K562 (cell line): ENCODE data around the gene IQSEC3. TPM values are rescaled to one million over a fixed set of nuclear protein-coding genes. Genes with fewer than 3 reads are reported as not detected.

Experiments used
- ATAC-seq: fragments of 200-7000 bp; cut with Tn5 transposase; 3 replicates; pipeline ENCODE4 v1.9.1; 2020; ENCODE audit warnings: moderate library complexity
- BruUV-seq: library from RNA; stranded (reverse); fragments of 400-500 nt; replicated peaks from 2 replicates; lab custom pipeline; 2021; lab: Mats Ljungman, UMichigan
- CTCF ChIA-PET: fragments of 300-600 bp; formaldehyde crosslinking; extraction: SDS; loops from one replicate; lab custom pipeline; 2021; ENCODE audit warnings: low intra/inter-chr PET ratio; lab: Yijun Ruan, JAX
- POLR2A ChIA-PET: fragments of 300-600, 350-650 bp; sonication (Branson Sonifier 250); formaldehyde crosslinking; extraction: SDS; loops from one replicate; lab custom pipeline; 2021; ENCODE audit warnings: antibody characterized with exemption, inconsistent platforms; lab: Yijun Ruan, JAX
- DNase-seq, 4 experiments: peaks; one replicate each; pipeline versions ENCODE4 v3.0.0 to v3.0.0-alpha.2; 2011 to 2018; ENCODE audit warnings: low spot score in 3 of 4, mixed read lengths in 3 of 4; ENCODE audit errors: extremely low read depth in 1 of 4
- FAIRE-seq: peaks from 2 replicates; lab custom pipeline; 2011; peaks lifted over from hg19 to GRCh38; lab: Jason Lieb, UNC
- H2AFZ ChIP-seq: 2 replicates; pipeline ENCODE4 v1.6.0; 2011; ENCODE audit warnings: low read depth, low read length, control low read depth, inconsistent platforms
- H3K27ac ChIP-seq: fragments of 200-600 bp; 3 replicates; pipeline ENCODE4 v1.8.0; 2011; ENCODE audit warnings: low read depth, mild to moderate bottlenecking, control low read depth, inconsistent platforms, low read length, moderate library complexity, mixed read lengths; ENCODE audit errors: extremely low read depth
- H3K27me3 ChIP-seq, 2 experiments: fragments of 300-600 bp in 1 of 2; 2 replicates in 1 of 2; 3 replicates in 1 of 2; pipeline versions ENCODE4 v1.6.0 to v1.8.0; 2011; ENCODE audit warnings: inconsistent platforms in 2 of 2, low read length in 2 of 2, mild to moderate bottlenecking in 1 of 2, mixed read lengths in 1 of 2, moderate library complexity in 1 of 2; ENCODE audit not compliant: control insufficient read depth in 2 of 2, insufficient read depth in 2 of 2
- H3K36me3 ChIP-seq: fragments of 300-600 bp; 3 replicates; pipeline ENCODE4 v1.8.0; 2011; ENCODE audit warnings: mild to moderate bottlenecking, low read length, inconsistent platforms; ENCODE audit not compliant: control insufficient read depth, insufficient read depth
- H3K4me1 ChIP-seq, 2 experiments: fragments of 200-600 bp in 1 of 2; replicated peaks in 1 of 2; 2 replicates in 1 of 2; 3 replicates in 1 of 2; pipeline versions ENCODE4 v1.5.1 to v1.8.0; 2011; ENCODE audit warnings: inconsistent platforms in 2 of 2, low read length in 2 of 2, mild to moderate bottlenecking in 1 of 2, mixed read lengths in 1 of 2, moderate library complexity in 1 of 2; ENCODE audit not compliant: control insufficient read depth in 2 of 2, insufficient read depth in 2 of 2
- H3K4me2 ChIP-seq: 2 replicates; pipeline ENCODE4 v1.6.1; 2011; ENCODE audit warnings: low read length, control low read depth, inconsistent platforms, mixed read lengths; ENCODE audit not compliant: insufficient read depth
- H3K4me3 ChIP-seq: fragments of 200-600 bp; sonication (generic), shearing (Covaris generic); 2 replicates; pipeline ENCODE4 v1.5.1; 2016; ENCODE audit warnings: control low read depth, inconsistent platforms
- H3K79me2 ChIP-seq: fragments of 200-600 bp; 3 replicates; pipeline ENCODE4 v1.8.0; 2011; ENCODE audit warnings: low read length, inconsistent platforms; ENCODE audit not compliant: control insufficient read depth, insufficient read depth
- H3K9ac ChIP-seq, 2 experiments: 2 replicates each; pipeline versions ENCODE4 v1.6.0 to v1.6.1; 2011; ENCODE audit warnings: low read depth in 2 of 2, low read length in 2 of 2, control low read depth in 1 of 2, inconsistent platforms in 1 of 2, mild to moderate bottlenecking in 1 of 2, mixed read lengths in 1 of 2; ENCODE audit not compliant: insufficient read depth in 1 of 2
- H3K9me1 ChIP-seq: one replicate; pipeline ENCODE4 v1.6.0; 2011; ENCODE audit warnings: inconsistent platforms, mild to moderate bottlenecking, low read length, moderate library complexity; ENCODE audit not compliant: control insufficient read depth, insufficient read depth
- H3K9me3 ChIP-seq: replicated peaks from 2 replicates; pipeline ENCODE4 v1.5.1; 2011; ENCODE audit warnings: low read depth, low read length, inconsistent platforms; ENCODE audit not compliant: control insufficient read depth, insufficient read depth
- H4K20me1 ChIP-seq: replicated peaks from 2 replicates; pipeline ENCODE4 v1.6.1; 2011; ENCODE audit warnings: low read length, inconsistent platforms, mixed read lengths; ENCODE audit not compliant: control insufficient read depth, insufficient read depth
- CBX1 ChIP-seq: sonication (generic); IDR thresholded peaks from 2 replicates; pipeline ENCODE4 v1.6.1; 2016; ENCODE audit warnings: antibody characterized with exemption, low read depth, mild to moderate bottlenecking
- TBL1XR1 ChIP-seq, 2 experiments: IDR thresholded peaks; 2 replicates each; pipeline ENCODE4 v1.6.1; 2012; ENCODE audit warnings: improper control_type of control experiment in 2 of 2, low read length in 2 of 2, mild to moderate bottlenecking in 1 of 2
- ZNF444 ChIP-seq: fragments of 250-450 bp; sonication (Bioruptor Pico); IDR thresholded peaks from 2 replicates; pipeline ENCODE4 v1.4.0; 2020; ENCODE audit warnings: mild to moderate bottlenecking, moderate library complexity
- ZNF766 ChIP-seq: fragments of 200-800 bp; sonication (Bioruptor generic); conservative IDR thresholded peaks from 2 replicates; pipeline ENCODE4 v1.6.1; 2016; ENCODE audit warnings: missing genetic modification characterization, missing compliant biosample characterization
- WGBS: fragments of 100-300 bp; shearing (Covaris generic); methylation state at CpG from one replicate; pipeline ENCODE4 v1.1.6; 2016; ENCODE audit warnings: low coverage, mixed read lengths; ENCODE audit not compliant: insufficient coverage; ENCODE audit errors: missing lambda C conversion rate; 5-methylcytosine and 5-hydroxymethylcytosine counted together
- in situ Hi-C: fragments of 300-500 bp; cut with MboI; formaldehyde crosslinking; loops from 4 replicates; pipeline ENCODE4 v1.15.0; 2018; ENCODE audit warnings: inconsistent platforms, mixed read lengths
- intact Hi-C: fragments of 100-400 bp; cut with micrococcal nuclease; formaldehyde crosslinking; loops from 2 replicates; pipeline ENCODE4 v1.14.2; 2022
- polyA plus RNA-seq, 8 experiments: library from polyadenylated mRNA; depleted of rRNA in 4 of 8; stranded (reverse) in 5 of 8; unstranded in 3 of 8; fragments of >200 nt; fragmentation: Nextera tagmentation in 2 of 8; fragmentation: Illumina TruSeq in 1 of 8; extraction: Ambion mirVana in 2 of 8; extraction: Trizol in 1 of 8; gene quantifications; 2 replicates each; pipeline versions ENCODE4 v1.2.1 to v1.2.3, GENCODE V29; 2011 to 2014; ENCODE audit warnings: inconsistent platforms in 1 of 8, missing spikeins in 1 of 8
- total RNA-seq, 7 experiments: library from RNA; depleted of rRNA in 6 of 7; stranded (reverse); fragments of >200 nt in 6 of 7; fragmentation: Illumina TruSeq in 2 of 7; extraction: Trizol in 2 of 7; gene quantifications; 2 replicates each; pipeline versions ENCODE4 v1.2.1 to v1.2.3, GENCODE V29; 2011 to 2021; ENCODE audit warnings: low replicate concordance in 1 of 7
- TF ChIP-seq, protein P1 (sequence below): conservative IDR thresholded peaks from 2 replicates; pipeline ENCODE4 v1.6.1; 2011; ENCODE audit warnings: low read depth, mild to moderate bottlenecking, low read length; ENCODE audit not compliant: control insufficient read depth
- TF ChIP-seq, protein P2 (sequence below): fragments of 450-650 bp; IDR thresholded peaks from 2 replicates; pipeline ENCODE4 v1.6.1; 2016; ENCODE audit warnings: mild to moderate bottlenecking
- TF ChIP-seq, protein P3 (sequence below), 2 experiments: fragments of 250-450 bp in 1 of 2; fragments of 450-650 bp in 1 of 2; sonication (Bioruptor Pico) in 1 of 2; IDR thresholded peaks; 2 replicates each; pipeline versions ENCODE4 v1.6.1 to v1.8.0; 2016 to 2021; ENCODE audit warnings: mild to moderate bottlenecking in 2 of 2, moderate library complexity in 2 of 2, missing compliant biosample characterization in 1 of 2, missing genetic modification characterization in 1 of 2

Gene IQSEC3
- total and polyA plus RNA-seq, 9 of the 15 experiments (the other 6 are each of a cell fraction or from before 2014, with no cell fraction given), result under 0.01 to 0.25 (median 0.08) TPM; not detected in 3

DNA sequence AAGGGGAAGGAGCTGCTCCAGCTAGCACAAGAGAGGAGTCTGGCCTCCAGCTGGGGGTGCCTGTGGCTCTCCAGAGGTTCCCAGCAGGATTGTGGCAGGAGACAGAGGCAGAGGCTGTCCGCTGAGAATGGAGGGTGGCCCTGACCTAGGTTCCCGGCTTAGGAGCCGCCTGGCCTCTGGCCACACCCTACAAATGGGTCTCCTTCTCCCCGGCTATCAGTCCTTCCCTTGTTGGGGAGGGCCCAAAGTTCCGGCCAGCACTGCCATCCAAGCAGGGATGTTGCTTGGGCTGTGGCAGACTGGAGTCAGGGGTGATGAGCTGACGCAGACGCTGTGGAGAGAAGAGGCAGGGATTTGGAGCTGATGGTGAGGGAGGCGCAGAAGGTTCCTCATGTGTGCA, 124.3 kb downstream of the IQSEC3 start:
- Histone ChIP-seq H3K4me2 (no peak overlapping the region), H3K79me2 (no peaks in the 10 kb centered on the region), H3K9me1 (no peaks in the 10 kb centered on the region), H3K27ac (no peak overlapping the region), H2AFZ (no peak overlapping the region), H3K4me3 (no peak overlapping the region), H3K9me3 (no peaks in the 10 kb centered on the region), H3K4me1 (peaks cover 0 to 6% of the 10 kb centered on the region in 2 experiments; a peak in 2 of 5 replicates)
- no TSS peak for BruUV-seq
- WGBS, result 7% methylated on average over 7 of the region's 8 CpGs
- intact Hi-C loops, result no loop called here
- in situ Hi-C loops, result no loop called here
- TF ChIP-seq CBX1, result no peak
- TF ChIP-seq, all 486 proteins: peak for 0
- ATAC-seq (no peak), DNase-seq (no peak), FAIRE-seq (no peak)
- peaks cover 4% of the 10 kb centered on the region; the same call in 1 of the 2 replicates for H4K20me1 ChIP-seq
- no peaks in the 10 kb centered on the region for H3K36me3 ChIP-seq
- POLR2A ChIA-PET, result interaction anchor here (0.6 kb wide), 1 partner anchor 73 kb away, joined by 3 read pairs; no protein-coding TSS in a partner anchor
- CTCF ChIA-PET, result no interaction called here
- no peak overlapping the region for H3K9ac ChIP-seq
- H3K27me3 ChIP-seq, result peaks cover 14 to 57% of the 10 kb centered on the region in 2 experiments; a peak in 4 of 5 replicates

DNA sequence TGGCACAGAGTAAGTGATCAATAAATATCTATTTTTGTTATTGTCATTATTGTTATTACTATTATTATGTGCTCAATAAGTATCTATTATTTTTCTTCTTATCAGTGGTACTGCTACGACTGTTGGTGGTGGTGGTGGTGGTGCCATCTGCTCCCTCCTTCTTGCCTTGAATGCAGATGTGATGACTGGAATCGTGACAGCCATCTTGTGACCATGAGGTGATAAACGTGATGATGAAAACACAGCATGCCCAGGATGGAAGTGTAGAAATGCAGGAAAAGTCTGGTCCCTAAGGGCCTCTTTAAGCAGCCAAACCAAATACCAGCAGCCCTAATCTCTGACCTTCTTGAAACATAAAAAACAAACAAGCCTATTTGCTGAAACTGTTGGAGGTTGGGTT, 125.0 kb downstream of the IQSEC3 start:
- in situ Hi-C loops, result no loop called here
- intact Hi-C loops, result no loop called here
- ChIA-PET POLR2A (interaction anchor here (0.6 kb wide), 1 partner anchor 74 kb away, joined by 3 read pairs; no protein-coding TSS in a partner anchor), CTCF (no interaction called here)
- Histone ChIP-seq H2AFZ (no peak overlapping the region), H3K9ac (no peak overlapping the region), H4K20me1 (peaks cover 4% of the 10 kb centered on the region; the same call in 1 of the 2 replicates), H3K9me3 (no peaks in the 10 kb centered on the region), H3K4me3 (no peak overlapping the region), H3K36me3 (no peaks in the 10 kb centered on the region), H3K4me2 (no peak overlapping the region), H3K79me2 (no peaks in the 10 kb centered on the region), H3K9me1 (no peaks in the 10 kb centered on the region), H3K27ac (no peak overlapping the region), H3K27me3 (peaks cover 14 to 57% of the 10 kb centered on the region in 2 experiments; a peak in 4 of 5 replicates), H3K4me1 (peaks cover 0 to 6% of the 10 kb centered on the region in 2 experiments; a peak in 2 of 5 replicates)
- 0% methylated on average over 3 of the region's 3 CpGs for WGBS
- BruUV-seq, result no TSS peak
- ATAC-seq (no peak), FAIRE-seq (no peak), DNase-seq (no peak)
- TF ChIP-seq TBL1XR1 (IDR thresholded peaks at IDR 0.05; ENCODE audit: low read length in 2 of 2) (no peak), ZNF444 (CRISPR knock-in tag) (no peak), ZNF766 (no peak)
- TF ChIP-seq, protein P1, sequence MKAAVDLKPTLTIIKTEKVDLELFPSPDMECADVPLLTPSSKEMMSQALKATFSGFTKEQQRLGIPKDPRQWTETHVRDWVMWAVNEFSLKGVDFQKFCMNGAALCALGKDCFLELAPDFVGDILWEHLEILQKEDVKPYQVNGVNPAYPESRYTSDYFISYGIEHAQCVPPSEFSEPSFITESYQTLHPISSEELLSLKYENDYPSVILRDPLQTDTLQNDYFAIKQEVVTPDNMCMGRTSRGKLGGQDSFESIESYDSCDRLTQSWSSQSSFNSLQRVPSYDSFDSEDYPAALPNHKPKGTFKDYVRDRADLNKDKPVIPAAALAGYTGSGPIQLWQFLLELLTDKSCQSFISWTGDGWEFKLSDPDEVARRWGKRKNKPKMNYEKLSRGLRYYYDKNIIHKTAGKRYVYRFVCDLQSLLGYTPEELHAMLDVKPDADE, result no peak
- TF ChIP-seq, protein P2, sequence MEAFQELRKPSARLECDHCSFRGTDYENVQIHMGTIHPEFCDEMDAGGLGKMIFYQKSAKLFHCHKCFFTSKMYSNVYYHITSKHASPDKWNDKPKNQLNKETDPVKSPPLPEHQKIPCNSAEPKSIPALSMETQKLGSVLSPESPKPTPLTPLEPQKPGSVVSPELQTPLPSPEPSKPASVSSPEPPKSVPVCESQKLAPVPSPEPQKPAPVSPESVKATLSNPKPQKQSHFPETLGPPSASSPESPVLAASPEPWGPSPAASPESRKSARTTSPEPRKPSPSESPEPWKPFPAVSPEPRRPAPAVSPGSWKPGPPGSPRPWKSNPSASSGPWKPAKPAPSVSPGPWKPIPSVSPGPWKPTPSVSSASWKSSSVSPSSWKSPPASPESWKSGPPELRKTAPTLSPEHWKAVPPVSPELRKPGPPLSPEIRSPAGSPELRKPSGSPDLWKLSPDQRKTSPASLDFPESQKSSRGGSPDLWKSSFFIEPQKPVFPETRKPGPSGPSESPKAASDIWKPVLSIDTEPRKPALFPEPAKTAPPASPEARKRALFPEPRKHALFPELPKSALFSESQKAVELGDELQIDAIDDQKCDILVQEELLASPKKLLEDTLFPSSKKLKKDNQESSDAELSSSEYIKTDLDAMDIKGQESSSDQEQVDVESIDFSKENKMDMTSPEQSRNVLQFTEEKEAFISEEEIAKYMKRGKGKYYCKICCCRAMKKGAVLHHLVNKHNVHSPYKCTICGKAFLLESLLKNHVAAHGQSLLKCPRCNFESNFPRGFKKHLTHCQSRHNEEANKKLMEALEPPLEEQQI, result no peak
- TF ChIP-seq, protein P3, sequence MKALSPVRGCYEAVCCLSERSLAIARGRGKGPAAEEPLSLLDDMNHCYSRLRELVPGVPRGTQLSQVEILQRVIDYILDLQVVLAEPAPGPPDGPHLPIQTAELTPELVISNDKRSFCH (CRISPR knock-in tag; IDR thresholded peaks at IDR 0.05), result no peak
- TF ChIP-seq, protein P3 (tag; IDR thresholded peaks at IDR 0.05), result no peak
